HCT116 (cell line): ENCODE results near the gene HNRNPA2B1. TPM values are rescaled to one million over a fixed set of nuclear protein-coding genes. Genes with fewer than 3 reads are reported as not detected.

Source experiments
- ATAC-seq: fragments of 200-7000 bp; cut with Tn5 transposase; 2 replicates; pipeline ENCODE4 v1.9.1; 2020; ENCODE audit warnings: mild to moderate bottlenecking, moderate library complexity
- BruUV-seq: library from RNA; stranded (reverse); fragments of 400-500 nt; replicated peaks from 2 replicates; lab custom pipeline; 2021; lab: Mats Ljungman, UMichigan
- CTCF ChIA-PET: fragments of 300-600 bp; sonication (Branson Sonifier 250); formaldehyde crosslinking; loops from one replicate; lab custom pipeline; 2021; ENCODE audit warnings: antibody characterized with exemption; lab: Charles Lee
- POLR2A ChIA-PET: fragments of 300-600, 350-600 bp; sonication (Branson Sonifier 250); formaldehyde crosslinking; loops from one replicate; lab custom pipeline; 2021; ENCODE audit warnings: antibody characterized with exemption; lab: Charles Lee
- RAD21 ChIA-PET, 2 experiments: fragments of 300-600 bp; sonication (Branson Sonifier 250); formaldehyde crosslinking; loops; one replicate each; lab custom pipeline; 2023; ENCODE audit warnings: low total read pairs in 2 of 2; ENCODE audit not compliant: uncharacterized antibody in 2 of 2, unreplicated experiment in 2 of 2, low non-redundant PET in 1 of 2; lab: Charles Lee
- DNase-seq: peaks from one replicate; pipeline ENCODE4 v3.0.0-alpha.2; 2010; ENCODE audit warnings: low read depth, low spot score
- H2AFZ ChIP-seq: fragments of 200-600 bp; shearing (Covaris generic), sonication (generic); 2 replicates; pipeline ENCODE4 v1.6.1; 2017; ENCODE audit warnings: low read depth, mixed run types, mixed read lengths, antibody characterized with exemption, low read length; ENCODE audit not compliant: poor library complexity, severe bottlenecking
- H3K27ac ChIP-seq: 2 replicates; pipeline ENCODE4 v1.5.1; 2012; ENCODE audit warnings: low read depth, low read length
- H3K27me3 ChIP-seq: fragments of 200-600 bp; sonication (generic); 2 replicates; pipeline ENCODE4 v1.6.1; 2016; ENCODE audit warnings: mixed run types, low read length, mixed read lengths; ENCODE audit not compliant: insufficient read depth
- H3K36me3 ChIP-seq, 2 experiments: fragments of 200-500 bp in 1 of 2; fragments of 200-600 bp in 1 of 2; sonication (Bioruptor generic) in 1 of 2; sonication (generic) in 1 of 2; 2 replicates each; pipeline versions ENCODE4 v1.5.1 to v1.6.1; 2014 to 2016; ENCODE audit warnings: low read length in 2 of 2, inconsistent platforms in 1 of 2, mixed read lengths in 1 of 2, mixed run types in 1 of 2; ENCODE audit not compliant: insufficient read depth in 2 of 2, control insufficient read depth in 1 of 2
- H3K4me1 ChIP-seq, 2 experiments: fragments of 200-600 bp in 1 of 2; sonication (generic) in 1 of 2; 2 replicates each; pipeline versions ENCODE4 v1.5.1 to v1.6.1; 2012 to 2017; ENCODE audit warnings: low read length in 2 of 2, inconsistent platforms in 1 of 2, mild to moderate bottlenecking in 1 of 2, mixed read lengths in 1 of 2, mixed run types in 1 of 2, moderate library complexity in 1 of 2; ENCODE audit not compliant: insufficient read depth in 2 of 2, control insufficient read depth in 1 of 2
- H3K4me2 ChIP-seq: fragments of 200-600 bp; sonication (generic); 2 replicates; pipeline ENCODE4 v1.6.1; 2017; ENCODE audit warnings: mixed run types, low read length, mixed read lengths
- H3K4me3 ChIP-seq, 2 experiments: fragments of 200-600 bp in 1 of 2; sonication (generic) in 1 of 2; replicated peaks in 1 of 2; 2 replicates each; pipeline ENCODE4 v1.5.1; 2011 to 2016; ENCODE audit warnings: low read length in 2 of 2, control low read depth in 1 of 2, low read depth in 1 of 2, mild to moderate bottlenecking in 1 of 2, mixed read lengths in 1 of 2, mixed run types in 1 of 2
- H3K79me2 ChIP-seq: fragments of 200-600 bp; sonication (generic); 2 replicates; pipeline ENCODE4 v1.6.1; 2017; ENCODE audit warnings: mild to moderate bottlenecking, mixed run types, low read length, moderate library complexity, mixed read lengths; ENCODE audit not compliant: insufficient read depth
- H3K9ac ChIP-seq: fragments of 200-600 bp; sonication (generic); 2 replicates; pipeline ENCODE4 v1.6.1; 2016; ENCODE audit warnings: low read length, mixed read lengths
- H3K9me2 ChIP-seq: fragments of 200-600 bp; sonication (generic), shearing (Covaris generic); 2 replicates; pipeline ENCODE4 v1.6.1; 2017; ENCODE audit warnings: mixed run types, mild to moderate bottlenecking, moderate library complexity; ENCODE audit not compliant: insufficient read depth
- H3K9me3 ChIP-seq, 2 experiments: fragments of 200-500 bp in 1 of 2; fragments of 200-600 bp in 1 of 2; sonication (Bioruptor generic) in 1 of 2; sonication (generic) in 1 of 2; 2 replicates each; pipeline ENCODE4 v1.6.1; 2014 to 2017; ENCODE audit warnings: low read length in 2 of 2, mixed read lengths in 2 of 2, inconsistent platforms in 1 of 2, low read depth in 1 of 2, mild to moderate bottlenecking in 1 of 2, mixed run types in 1 of 2, moderate library complexity in 1 of 2; ENCODE audit not compliant: control insufficient read depth in 1 of 2, insufficient read depth in 1 of 2
- H4K20me1 ChIP-seq: fragments of 200-600 bp; sonication (generic), shearing (Covaris generic); 2 replicates; pipeline ENCODE4 v1.6.1; 2017; ENCODE audit warnings: mixed run types, mild to moderate bottlenecking, moderate library complexity; ENCODE audit not compliant: insufficient read depth
- ATF3 ChIP-seq: IDR thresholded peaks from 2 replicates; pipeline ENCODE4 v1.6.1; 2012
- CBX3 ChIP-seq: IDR thresholded peaks from 2 replicates; pipeline ENCODE4 v1.6.1; 2012; ENCODE audit warnings: low read depth
- CTCF ChIP-seq, 3 experiments: fragments of 200-600 bp in 1 of 3; sonication (generic) in 1 of 3; IDR thresholded peaks in 2 of 3; conservative IDR thresholded peaks in 1 of 3; 2 replicates each; pipeline ENCODE4 v1.5.1; 2012 to 2017; ENCODE audit warnings: low read depth in 2 of 3, low read length in 2 of 3, antibody characterized with exemption in 1 of 3, borderline replicate concordance in 1 of 3, control low read depth in 1 of 3, mild to moderate bottlenecking in 1 of 3, mixed read lengths in 1 of 3, mixed run types in 1 of 3, moderate library complexity in 1 of 3; ENCODE audit not compliant: insufficient read depth in 1 of 3
- EGR1 ChIP-seq: IDR thresholded peaks from 2 replicates; pipeline ENCODE4 v1.6.1; 2012; ENCODE audit warnings: low read depth
- ELF1 ChIP-seq: IDR thresholded peaks from 2 replicates; pipeline ENCODE4 v1.6.1; 2012; ENCODE audit warnings: low read depth, borderline replicate concordance
- EZH2phosphoT487 ChIP-seq: fragments of 200-600 bp; IDR thresholded peaks from 2 replicates; pipeline ENCODE4 v1.6.1; 2018; ENCODE audit warnings: antibody characterized with exemption, borderline replicate concordance
- FOSL1 ChIP-seq: IDR thresholded peaks from 2 replicates; pipeline ENCODE4 v1.6.1; 2012; ENCODE audit warnings: low read depth
- JUND ChIP-seq: IDR thresholded peaks from 2 replicates; pipeline ENCODE4 v1.6.1; 2012
- POLR2A ChIP-seq: IDR thresholded peaks from 2 replicates; pipeline ENCODE4 v1.7.0; 2011; ENCODE audit warnings: borderline replicate concordance; ENCODE audit not compliant: insufficient read depth, insufficient read length; ENCODE audit errors: extremely low read depth
- POLR2AphosphoS5 ChIP-seq: IDR thresholded peaks from 2 replicates; pipeline ENCODE4 v1.6.1; 2011; ENCODE audit warnings: mild to moderate bottlenecking, low read depth, low read length, moderate library complexity
- RAD21 ChIP-seq: IDR thresholded peaks from 2 replicates; pipeline ENCODE4 v1.6.1; 2012; ENCODE audit warnings: low read depth, mild to moderate bottlenecking
- REST ChIP-seq: IDR thresholded peaks from 2 replicates; pipeline ENCODE4 v1.6.1; 2012; ENCODE audit warnings: low read depth
- SIN3A ChIP-seq: IDR thresholded peaks from 2 replicates; pipeline ENCODE4 v1.6.1; 2012; ENCODE audit warnings: low read depth
- SP1 ChIP-seq: IDR thresholded peaks from 2 replicates; pipeline ENCODE4 v1.6.1; 2012; ENCODE audit warnings: low read depth
- SRF ChIP-seq: IDR thresholded peaks from 2 replicates; pipeline ENCODE4 v1.6.1; 2012; ENCODE audit warnings: low read depth
- YY1 ChIP-seq: IDR thresholded peaks from 2 replicates; pipeline ENCODE4 v1.6.1; 2011; ENCODE audit warnings: low read length, low read depth, moderate library complexity, mild to moderate bottlenecking; ENCODE audit not compliant: insufficient replicate concordance; ENCODE audit errors: extremely low read depth
- ZBTB33 ChIP-seq: IDR thresholded peaks from 2 replicates; pipeline ENCODE4 v1.6.1; 2011; ENCODE audit warnings: mild to moderate bottlenecking, low read length, moderate library complexity; ENCODE audit not compliant: insufficient replicate concordance; ENCODE audit errors: extremely low read depth
- ZFX ChIP-seq: fragments of 450-650 bp; IDR thresholded peaks from 2 replicates; pipeline ENCODE4 v1.6.1; 2017
- intact Hi-C: fragments of 100-400 bp; cut with micrococcal nuclease; formaldehyde crosslinking; loops from 2 replicates; pipeline ENCODE4 v1.10.0; 2022
- total RNA-seq: library from RNA; stranded (reverse); gene quantifications from one replicate; pipeline ENCODE4 v1.2.1, GENCODE V29; 2021; ENCODE audit not compliant: unreplicated experiment

The HNRNPA2B1 gene
- total RNA-seq, 1 experiment from 2014 or later: 870 TPM

GRCh38 chr7:26172048-26172447 is 28.5 kb downstream of the HNRNPA2B1 start:
- Histone ChIP-seq H3K4me2 (no peak overlapping the region), H3K27ac (no peak overlapping the region), H3K9ac (no peak overlapping the region), H4K20me1 (no peaks in the 10 kb centered on the region), H3K9me2 (no peaks in the 10 kb centered on the region), H3K9me3 (no peaks in the 10 kb centered on the region), H3K27me3 (no peaks in the 10 kb centered on the region), H3K4me1 (peaks cover 5 to 8% of the 10 kb centered on the region in 2 experiments; a peak in 2 of 4 replicates), H3K36me3 (no peaks in the 10 kb centered on the region), H3K4me3 (no peak overlapping the region), H3K79me2 (peaks cover 4% of the 10 kb centered on the region; the same call in 1 of the 2 replicates), H2AFZ (no peak overlapping the region)
- ChIA-PET CTCF (no interaction called here), RAD21 (no interaction called here), POLR2A (no interaction called here)
- no peak for ATAC-seq
- intact Hi-C loops: no loop called here
- TF ChIP-seq ZFX (no peak), EGR1 (no peak), POLR2A (no peak), CTCF (IDR thresholded peaks at IDR 0.05 in 2 of 3, conservative IDR thresholded peaks at IDR 0.05 in 1 of 3; ENCODE audit: borderline replicate concordance in 1 of 3, insufficient read depth in 1 of 3, low read depth in 2 of 3, low read length in 2 of 3) (no peak), JUND (no peak), SP1 (no peak), ELF1 (no peak), REST (no peak), POLR2AphosphoS5 (no peak), YY1 (no peak), CBX3 (no peak), RAD21 (no peak), ZBTB33 (no peak), EZH2phosphoT487 (no peak), SIN3A (no peak), ATF3 (no peak), FOSL1 (no peak), SRF (no peak)
- BruUV-seq: no TSS peak
- no peak for DNase-seq
